ENCODE data around the gene MYLK.

The MYLK gene

GRCh38 chr3:123584284-123584987 lies 299.7 kb downstream of the MYLK start:
- no peak for DNase-seq

GRCh38 chr3:123583561-123583960 lies 300.6 kb downstream of the MYLK start:
- DNase-seq = no peak

- DNase-seq = no peak
Observed at GRCh38 chr3:123582315-123582714, 301.8 kb downstream of the MYLK start.

- DNase-seq = no peak
Observed at GRCh38 chr3:123576122-123576521, 308.0 kb downstream of the MYLK start.

- no peak for DNase-seq
Observed at GRCh38 chr3:123571973-123572365, 312.2 kb downstream of the MYLK start.

- no peak for DNase-seq
Observed at GRCh38 chr3:123571264-123571972, 312.7 kb downstream of the MYLK start.

- no peak for DNase-seq
Observed at GRCh38 chr3:123568875-123569274, 315.3 kb downstream of the MYLK start.

- DNase-seq = no peak
Observed at GRCh38 chr3:123568034-123568433, 316.1 kb downstream of the MYLK start.

GRCh38 chr3:123564056-123564455 lies 320.1 kb downstream of the MYLK start:
- DNase-seq = no peak

- no peak for DNase-seq
Observed at GRCh38 chr3:123562547-123562946, 321.6 kb downstream of the MYLK start.

GRCh38 chr3:123561188-123561587 lies 322.9 kb downstream of the MYLK start:
- DNase-seq = no peak
